PFSK-1 (cell line): ENCODE results near the gene BIK.

Source experiments
- POLR2AphosphoS5 ChIP-seq: IDR thresholded peaks from 2 replicates; pipeline ENCODE4 v1.6.1; 2012; ENCODE audit warnings: low read depth, mild to moderate bottlenecking, control low read depth, low read length, moderate library complexity
- REST ChIP-seq, 2 experiments: IDR thresholded peaks; 2 replicates each; pipeline versions ENCODE4 v1.6.1 to v1.8.0; 2011 to 2012; ENCODE audit warnings: low read depth in 2 of 2, low read length in 2 of 2, control low read depth in 1 of 2, inconsistent platforms in 1 of 2, mild to moderate bottlenecking in 1 of 2, moderate library complexity in 1 of 2; ENCODE audit not compliant: insufficient read depth in 1 of 2
- SIN3A ChIP-seq: IDR thresholded peaks from 2 replicates; pipeline ENCODE4 v1.6.1; 2012; ENCODE audit warnings: mild to moderate bottlenecking, low read length, moderate library complexity, borderline replicate concordance; ENCODE audit not compliant: insufficient read depth
- TAF1 ChIP-seq: IDR thresholded peaks from 2 replicates; pipeline ENCODE4 v1.6.1; 2012; ENCODE audit warnings: low read length, control low read depth, borderline replicate concordance; ENCODE audit not compliant: insufficient read depth

- TF ChIP-seq REST (IDR thresholded peaks at IDR 0.05; ENCODE audit: insufficient read depth in 1 of 2, low read depth in 2 of 2, low read length in 2 of 2) (no peak), POLR2AphosphoS5 (no peak), SIN3A (no peak), TAF1 (no peak)
These were observed 8.5 kb downstream of the BIK start for GRCh38 chr22:43118953-43119458.
